ENCODE data around the gene RNF151. TPM values are rescaled to one million over a fixed set of nuclear protein-coding genes. Genes with fewer than 3 reads are reported as not detected.

RNF151 gene
- total and polyA plus RNA-seq, 2 of the 13 experiments (the other 11 are each of a cell fraction or from before 2014, with no cell fraction given) = not detected

DNA sequence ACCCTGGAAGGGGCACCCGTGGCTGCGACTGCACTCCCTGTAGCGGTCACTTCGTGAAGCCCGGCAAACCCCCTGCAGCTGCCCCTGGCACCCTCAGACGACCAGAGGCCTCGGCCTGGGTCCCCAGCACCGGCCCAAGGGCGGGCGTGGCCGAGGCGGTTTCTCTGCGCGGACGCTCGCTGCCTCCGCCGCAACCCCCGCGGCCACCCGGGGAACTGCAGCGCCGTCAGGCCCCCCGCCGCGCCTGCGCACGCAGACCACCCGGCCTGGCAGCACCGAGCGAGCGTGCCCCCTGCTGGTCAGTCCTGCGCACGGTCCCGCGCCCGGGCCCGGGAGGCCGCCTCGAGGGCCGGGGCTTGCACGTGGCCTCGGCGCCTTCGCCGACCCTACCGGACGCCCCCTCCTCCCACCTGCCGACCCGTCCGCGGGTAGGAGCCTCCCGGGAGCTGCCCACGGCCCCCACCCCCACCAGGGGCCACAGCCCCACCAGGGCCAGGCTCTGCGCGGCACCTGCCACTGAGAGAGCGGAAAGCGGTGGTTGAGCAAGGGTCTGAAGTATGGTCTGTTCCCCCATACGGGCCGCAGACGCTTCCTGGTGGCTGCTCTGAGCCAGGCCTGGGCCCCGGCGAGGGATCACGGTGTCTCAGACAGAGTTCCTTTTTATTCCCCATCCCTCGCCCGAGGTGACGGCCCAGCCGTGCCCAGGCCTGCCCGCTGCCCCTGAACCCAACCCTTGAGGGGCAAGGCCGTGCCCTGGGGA is 36.9 kb upstream of the RNF151 start (continued):
- no peak for TF ChIP-seq BCL6 (CRISPR knock-in tag; IDR thresholded peaks at IDR 0.05)
- no peak for TF ChIP-seq ZNF572 (CRISPR knock-in tag; IDR thresholded peaks at IDR 0.05)
- peak; percentile 82 for TF ChIP-seq BRF2 (CRISPR knock-in tag; IDR thresholded peaks at IDR 0.05)
- TF ChIP-seq, protein P1, sequence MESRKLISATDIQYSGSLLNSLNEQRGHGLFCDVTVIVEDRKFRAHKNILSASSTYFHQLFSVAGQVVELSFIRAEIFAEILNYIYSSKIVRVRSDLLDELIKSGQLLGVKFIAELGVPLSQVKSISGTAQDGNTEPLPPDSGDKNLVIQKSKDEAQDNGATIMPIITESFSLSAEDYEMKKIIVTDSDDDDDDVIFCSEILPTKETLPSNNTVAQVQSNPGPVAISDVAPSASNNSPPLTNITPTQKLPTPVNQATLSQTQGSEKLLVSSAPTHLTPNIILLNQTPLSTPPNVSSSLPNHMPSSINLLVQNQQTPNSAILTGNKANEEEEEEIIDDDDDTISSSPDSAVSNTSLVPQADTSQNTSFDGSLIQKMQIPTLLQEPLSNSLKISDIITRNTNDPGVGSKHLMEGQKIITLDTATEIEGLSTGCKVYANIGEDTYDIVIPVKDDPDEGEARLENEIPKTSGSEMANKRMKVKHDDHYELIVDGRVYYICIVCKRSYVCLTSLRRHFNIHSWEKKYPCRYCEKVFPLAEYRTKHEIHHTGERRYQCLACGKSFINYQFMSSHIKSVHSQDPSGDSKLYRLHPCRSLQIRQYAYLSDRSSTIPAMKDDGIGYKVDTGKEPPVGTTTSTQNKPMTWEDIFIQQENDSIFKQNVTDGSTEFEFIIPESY (CRISPR knock-in tag; IDR thresholded peaks at IDR 0.05) = peak; percentile 75
- TF ChIP-seq ZNF766 (CRISPR knock-in tag; IDR thresholded peaks at IDR 0.05; ENCODE audit: borderline replicate concordance) = peak; percentile 94
- no peak for TF ChIP-seq HNRNPH1 (optimal IDR thresholded peaks at IDR 0.05; ENCODE audit: low read depth, low read length)
- no peak for TF ChIP-seq ZKSCAN1 (IDR thresholded peaks at IDR 0.05; ENCODE audit: low read length)
- TF ChIP-seq ZSCAN12 (CRISPR knock-in tag; IDR thresholded peaks at IDR 0.05) = no peak
- no peak; the same call in 1 of the 2 replicates for TF ChIP-seq NCOA2 (CRISPR knock-in tag; IDR thresholded peaks at IDR 0.05)
- TF ChIP-seq ZNF564 (CRISPR knock-in tag; IDR thresholded peaks at IDR 0.05) = 0 out of 2 replicates have a peak, but pooled peaks have one; percentile 31
- TF ChIP-seq, protein P2, sequence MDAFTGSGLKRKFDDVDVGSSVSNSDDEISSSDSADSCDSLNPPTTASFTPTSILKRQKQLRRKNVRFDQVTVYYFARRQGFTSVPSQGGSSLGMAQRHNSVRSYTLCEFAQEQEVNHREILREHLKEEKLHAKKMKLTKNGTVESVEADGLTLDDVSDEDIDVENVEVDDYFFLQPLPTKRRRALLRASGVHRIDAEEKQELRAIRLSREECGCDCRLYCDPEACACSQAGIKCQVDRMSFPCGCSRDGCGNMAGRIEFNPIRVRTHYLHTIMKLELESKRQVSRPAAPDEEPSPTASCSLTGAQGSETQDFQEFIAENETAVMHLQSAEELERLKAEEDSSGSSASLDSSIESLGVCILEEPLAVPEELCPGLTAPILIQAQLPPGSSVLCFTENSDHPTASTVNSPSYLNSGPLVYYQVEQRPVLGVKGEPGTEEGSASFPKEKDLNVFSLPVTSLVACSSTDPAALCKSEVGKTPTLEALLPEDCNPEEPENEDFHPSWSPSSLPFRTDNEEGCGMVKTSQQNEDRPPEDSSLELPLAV (CRISPR knock-in tag; conservative IDR thresholded peaks at IDR 0.05; ENCODE audit: low read depth) = no peak
- no peak for TF ChIP-seq ZFP36 (IDR thresholded peaks at IDR 0.05; ENCODE audit: borderline replicate concordance, low read depth, low read length, partially characterized antibody)
- TF ChIP-seq RBM22 (optimal IDR thresholded peaks at IDR 0.05; ENCODE audit: low read length) = no peak
- peak; percentile 90 for TF ChIP-seq STAG1 (CRISPR knock-in tag; IDR thresholded peaks at IDR 0.05)

Data from HepG2 (cell line).